NCI-H2227 (cell line): Measurements from ENCODE around the gene DMAC1.

Experiments used
- DNase-seq: peaks from one replicate; lab custom pipeline; 2025; ENCODE audit not compliant: unreplicated experiment; lab: John Stamatoyannopoulos, UW

The DMAC1 gene

GRCh38 chr9:7783635-7784063 is 15.9 kb downstream of the DMAC1 start:
- DNase-seq = no peak

GRCh38 chr9:7782400-7783120 is 17.0 kb downstream of the DMAC1 start:
- no peak for DNase-seq

- no peak for DNase-seq
These were observed 19.2 kb downstream of the DMAC1 start for GRCh38 chr9:7780261-7780988.

- no peak for DNase-seq
These were observed 20.6 kb downstream of the DMAC1 start for GRCh38 chr9:7778851-7779600.

GRCh38 chr9:7777771-7778170 is 21.8 kb downstream of the DMAC1 start:
- DNase-seq = peak; percentile 85

GRCh38 chr9:7770111-7770510 is 29.5 kb downstream of the DMAC1 start:
- no peak for DNase-seq

- no peak for DNase-seq
These were observed 37.0 kb downstream of the DMAC1 start for GRCh38 chr9:7762600-7762999.

GRCh38 chr9:7760014-7760415 is 39.6 kb downstream of the DMAC1 start:
- no peak for DNase-seq

GRCh38 chr9:7756088-7756487 is 43.5 kb downstream of the DMAC1 start:
- no peak for DNase-seq

GRCh38 chr9:7752481-7752880 is 47.1 kb downstream of the DMAC1 start:
- no peak for DNase-seq
